Measurements from ENCODE around the gene MGAT4C. TPM values are rescaled to one million over a fixed set of nuclear protein-coding genes. Genes with fewer than 3 reads are reported as not detected.
A peak's percentile ranks its signal among the peaks of the same experiment; 100 is the strongest.

The MGAT4C gene
- total RNA-seq, 1 donor from 2014 or later: 0.47 TPM

DNA sequence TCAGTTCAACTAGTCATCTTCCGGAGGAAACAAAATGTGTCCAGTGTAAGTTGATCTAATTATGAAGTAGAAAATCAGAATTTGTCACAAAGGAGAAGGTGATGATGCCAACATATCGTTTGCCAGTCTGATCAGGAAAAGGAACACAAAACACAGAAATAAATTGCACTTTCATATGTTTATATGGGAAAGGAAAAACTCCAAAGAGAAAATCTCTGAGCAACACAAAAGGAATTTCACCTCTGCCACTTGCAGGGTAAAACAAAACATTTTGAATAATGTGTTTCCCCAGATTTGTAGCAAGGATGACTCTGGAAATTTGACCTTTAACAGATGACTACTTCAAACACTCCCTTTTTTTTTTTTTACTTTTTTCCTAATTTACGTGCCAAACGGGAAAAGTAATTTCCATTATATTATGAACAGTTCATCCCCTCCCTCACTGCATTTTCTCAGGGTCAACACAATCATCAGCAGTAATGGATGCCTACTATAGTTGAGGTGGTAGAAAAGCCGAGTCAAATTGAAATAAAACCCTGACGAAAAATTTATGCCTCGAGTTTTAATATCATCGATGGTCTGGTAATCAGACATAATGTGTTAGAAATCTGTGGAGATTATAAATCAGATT is 25.6 kb downstream of the MGAT4C start:
- DNase-seq (ENCODE audit: extremely low read depth, low read depth, low spot score): peak; percentile 86

DNA sequence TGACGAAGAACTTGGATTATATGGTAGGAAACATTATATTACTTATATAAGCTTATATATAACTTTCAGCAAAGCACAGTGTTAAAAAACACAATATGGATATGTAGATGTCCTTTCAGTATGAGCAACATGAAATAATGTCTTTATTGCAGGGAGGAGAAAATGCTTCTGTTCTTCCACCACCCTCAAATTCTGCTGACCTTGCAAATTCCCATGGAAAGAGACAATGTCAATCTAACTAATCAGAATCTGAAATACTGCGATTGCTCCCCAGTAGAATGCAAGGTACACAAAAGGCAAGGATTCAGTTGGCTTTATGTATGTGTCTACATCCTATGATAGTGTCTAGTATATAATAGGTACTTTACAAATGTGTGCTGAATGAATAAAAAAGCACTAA is 26.4 kb downstream of the MGAT4C start:
- no peak for DNase-seq (ENCODE audit: extremely low read depth, low read depth, low spot score)

DNA sequence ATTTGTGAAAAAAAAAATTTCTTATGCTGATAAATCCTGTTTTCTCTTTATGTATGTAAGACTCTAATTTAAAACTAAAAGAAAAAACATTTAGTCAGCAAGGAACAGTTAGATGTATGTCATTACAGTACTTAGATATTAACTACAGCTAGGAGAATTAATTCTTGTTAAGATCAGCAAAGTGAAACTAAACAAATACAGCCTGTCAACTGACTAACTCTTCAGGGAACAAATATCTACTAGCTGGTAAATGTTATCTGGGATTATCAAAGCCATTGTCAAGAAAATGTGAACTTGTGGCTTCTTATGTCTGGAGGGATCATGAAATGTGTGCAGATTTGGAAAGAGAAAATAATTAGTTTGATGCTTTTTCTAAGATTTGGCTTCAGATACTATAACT is 27.5 kb downstream of the MGAT4C start:
- no peak for DNase-seq (ENCODE audit: extremely low read depth, low read depth, low spot score)

DNA sequence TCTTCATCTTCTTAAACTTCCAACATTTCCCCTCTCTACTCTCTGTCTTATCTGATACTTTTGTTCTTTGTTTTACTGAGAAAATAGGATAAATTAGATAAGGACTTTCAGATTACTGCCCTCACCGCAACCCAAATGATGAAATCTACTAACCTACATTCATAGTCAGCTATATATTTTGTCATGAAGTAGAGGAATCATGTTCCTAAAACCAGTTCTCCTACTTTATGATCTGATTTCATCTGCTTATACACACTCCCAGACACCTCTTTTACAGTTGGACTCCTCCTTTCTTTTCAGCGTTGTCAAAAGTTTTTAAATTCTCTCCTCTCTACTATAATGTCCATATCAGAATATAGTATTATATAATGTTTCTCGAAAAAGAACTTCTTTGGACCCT is 29.7 kb downstream of the MGAT4C start:
- DNase-seq (ENCODE audit: extremely low read depth, low read depth, low spot score): no peak

DNA sequence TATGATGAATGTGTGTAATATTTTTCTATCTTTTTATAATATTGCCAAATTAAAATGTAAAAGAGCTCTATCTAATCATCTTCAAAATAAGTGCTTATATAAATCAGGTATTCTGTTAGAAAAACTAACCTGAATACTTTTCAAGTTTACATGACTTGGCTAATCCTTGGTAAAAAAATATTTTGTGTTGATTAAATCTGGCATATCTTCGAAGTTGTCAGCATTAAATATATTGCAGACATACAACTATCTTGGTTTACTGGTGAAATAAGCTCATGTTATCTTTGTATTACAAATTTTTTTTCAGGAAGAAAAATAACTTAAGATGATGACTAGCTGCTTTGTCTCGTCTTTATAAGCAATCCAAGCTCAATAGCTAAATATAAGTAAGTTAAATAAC is 39.6 kb downstream of the MGAT4C start:
- no peak for DNase-seq (ENCODE audit: extremely low read depth, low read depth, low spot score)

DNA sequence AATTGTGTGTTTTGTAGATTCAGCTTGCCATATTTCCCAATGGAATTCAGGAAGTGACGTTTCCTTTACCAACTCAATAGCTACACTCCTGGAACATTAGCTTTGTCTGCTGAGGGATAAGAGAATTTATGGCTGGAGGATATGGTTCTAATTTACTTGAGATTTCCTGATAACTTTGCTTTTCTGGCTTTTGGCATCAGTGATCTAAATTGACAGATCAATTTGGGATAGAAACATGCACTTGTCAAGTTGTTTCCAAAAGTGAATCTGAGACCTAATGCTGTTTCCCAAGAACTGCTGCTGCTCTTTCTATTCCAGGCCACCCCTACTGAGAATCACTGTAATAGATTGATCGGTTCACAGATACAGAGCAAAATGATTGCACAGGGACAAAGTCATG is 43.2 kb downstream of the MGAT4C start:
- no peak for DNase-seq (ENCODE audit: extremely low read depth, low read depth, low spot score)

DNA sequence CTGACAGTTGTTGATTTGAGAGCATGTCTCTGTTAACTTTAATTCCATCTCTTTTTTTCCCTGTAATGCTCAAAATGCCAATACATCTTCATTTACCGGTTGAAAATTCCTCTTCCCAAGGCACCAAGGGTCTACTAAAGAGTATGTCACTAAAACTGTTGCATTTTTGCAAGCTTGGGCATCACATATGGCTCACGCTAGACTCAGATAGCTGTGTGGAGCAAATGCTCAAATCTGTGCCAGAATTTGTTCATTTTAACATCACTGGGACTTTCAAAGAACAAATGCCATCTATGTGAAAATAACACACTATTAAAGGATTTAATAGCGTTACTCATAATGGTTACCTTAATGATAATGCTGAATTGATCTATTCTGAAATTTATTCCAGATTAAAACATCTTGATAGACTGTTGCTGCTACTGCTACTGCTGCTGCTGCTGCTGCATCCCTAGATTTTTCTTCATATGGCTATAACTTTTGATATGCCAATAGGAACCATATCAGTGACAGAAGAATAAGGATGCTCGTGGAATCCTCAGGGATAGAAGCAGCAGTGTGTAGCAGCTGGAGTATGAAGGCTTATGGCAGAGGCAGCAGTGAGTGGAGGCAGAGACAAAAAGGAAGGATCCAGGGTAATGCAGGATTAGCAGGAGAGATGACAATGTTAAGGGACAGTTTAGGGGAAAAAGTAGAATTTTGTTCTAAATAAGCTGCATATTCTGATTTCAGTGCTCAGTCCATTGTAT is 57.3 kb downstream of the MGAT4C start:
- no peak for DNase-seq (ENCODE audit: extremely low read depth, low read depth, low spot score)

DNA sequence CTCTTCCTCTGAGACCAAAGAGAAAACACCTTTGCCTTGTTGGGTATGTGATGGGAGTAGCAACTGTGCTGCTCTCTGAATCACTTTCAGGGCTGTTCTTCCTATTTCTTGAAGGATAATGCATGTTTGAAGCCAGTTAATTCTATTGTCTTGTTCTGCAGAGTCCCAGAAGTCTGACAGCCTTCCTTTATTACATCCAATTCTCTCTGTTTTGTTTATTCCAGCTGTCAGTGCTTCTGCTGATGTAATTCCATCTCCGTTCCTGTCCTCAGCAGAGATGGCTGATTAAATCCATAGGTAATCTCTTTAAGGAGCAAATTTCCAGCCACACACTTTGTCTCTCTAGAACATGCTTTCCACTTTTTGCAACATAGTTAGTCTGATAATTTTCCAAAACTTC is 59.7 kb downstream of the MGAT4C start:
- DNase-seq (ENCODE audit: extremely low read depth, low read depth, low spot score): no peak

DNA sequence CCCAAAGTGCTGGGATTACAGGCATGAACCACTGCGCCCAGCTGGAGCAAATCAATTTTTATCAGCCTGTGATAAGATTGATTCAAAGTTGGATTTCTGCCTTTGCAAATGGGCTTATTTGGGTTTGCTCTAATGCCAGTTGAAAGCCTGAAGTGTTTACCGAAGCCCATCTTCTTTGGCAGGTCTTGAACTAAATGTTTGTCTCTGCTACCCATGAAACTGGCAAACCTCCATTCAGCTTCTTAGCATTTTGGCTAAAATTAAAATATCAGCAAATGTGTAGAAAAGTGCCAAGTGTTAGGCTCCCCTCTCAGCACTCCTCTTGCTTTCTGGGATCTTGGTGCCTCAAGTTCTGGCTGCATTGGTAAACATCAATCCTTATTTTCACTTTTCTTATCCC is 61.5 kb downstream of the MGAT4C start:
- DNase-seq (ENCODE audit: extremely low read depth, low read depth, low spot score): no peak

DNA sequence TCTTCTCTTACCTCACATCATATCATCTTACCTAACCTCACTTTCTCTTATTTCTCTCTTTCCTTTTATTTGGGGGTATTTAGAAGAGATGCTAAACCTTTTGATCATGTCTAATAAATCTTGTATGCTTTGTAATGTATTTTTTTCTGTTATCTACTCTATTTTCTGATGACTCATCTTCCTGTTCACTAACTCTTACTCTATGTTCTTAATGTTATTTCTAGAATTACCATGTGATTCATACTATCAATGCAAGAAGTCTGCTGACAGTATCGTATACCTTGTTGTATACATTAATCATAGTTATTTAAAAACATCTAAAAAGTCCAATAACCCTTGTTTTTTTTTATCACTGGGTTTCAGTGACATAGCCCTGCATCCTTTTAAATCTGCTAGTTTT is 62.3 kb downstream of the MGAT4C start:
- DNase-seq (ENCODE audit: extremely low read depth, low read depth, low spot score): peak; percentile 10

DNA sequence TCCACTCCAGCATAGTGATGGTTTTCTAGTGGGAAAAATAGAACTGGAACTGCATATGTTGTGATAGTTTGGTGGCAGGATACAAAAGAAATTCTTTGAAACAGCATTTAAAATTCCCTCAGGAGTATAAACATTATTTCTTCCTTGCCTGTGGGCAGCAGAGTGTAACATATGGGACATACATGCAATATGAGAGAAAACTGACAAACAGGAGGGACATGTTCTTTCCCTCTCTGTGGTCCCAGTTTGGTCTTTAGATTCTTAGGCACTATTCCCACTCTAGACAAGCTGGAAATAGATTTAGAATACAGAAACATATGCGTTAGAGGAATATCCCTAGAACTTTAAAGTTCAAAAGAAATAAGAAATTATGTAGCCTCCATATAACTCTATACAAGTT is 68.0 kb downstream of the MGAT4C start:
- DNase-seq (ENCODE audit: extremely low read depth, low read depth, low spot score): no peak

DNA sequence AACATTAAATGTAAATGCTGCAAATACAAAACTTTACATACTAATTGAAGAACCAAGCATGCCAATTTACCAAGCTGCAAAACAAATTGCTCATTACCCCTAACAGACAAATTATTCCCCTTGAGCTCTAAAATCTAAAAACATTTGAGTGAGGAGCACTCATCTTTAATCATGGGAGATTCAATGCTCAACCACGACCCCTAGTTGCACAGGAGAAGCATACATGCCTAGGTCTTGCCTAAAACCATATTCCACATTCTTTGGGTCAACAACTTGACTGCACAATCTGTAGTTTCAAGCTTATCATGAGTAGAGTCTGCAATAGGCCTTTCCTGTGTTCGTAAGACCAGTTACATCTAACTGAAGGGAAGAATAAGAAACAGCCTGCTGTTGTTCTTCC is 69.7 kb downstream of the MGAT4C start:
- no peak for DNase-seq (ENCODE audit: extremely low read depth, low read depth, low spot score)

DNA sequence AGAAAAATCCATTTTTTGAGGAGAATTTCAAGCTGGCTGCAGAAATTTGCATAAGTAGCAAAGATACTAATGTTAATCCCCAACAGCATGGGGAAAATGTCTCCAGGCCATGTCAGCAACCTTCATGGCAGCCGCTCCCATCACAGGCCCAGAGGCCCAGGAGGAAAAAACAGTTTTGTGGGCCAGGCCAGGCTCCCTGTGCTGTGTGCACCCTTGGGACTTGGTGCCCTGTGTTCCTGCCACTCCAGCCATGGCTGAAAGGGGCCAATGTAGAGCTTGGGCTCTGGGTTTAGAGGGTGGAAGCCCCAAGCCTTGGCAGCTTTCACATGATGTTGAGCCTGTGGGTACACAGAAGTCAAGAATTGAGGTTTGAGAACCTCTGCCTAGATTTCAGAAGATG is 76.3 kb downstream of the MGAT4C start:
- no peak for DNase-seq (ENCODE audit: extremely low read depth, low read depth, low spot score)

DNA sequence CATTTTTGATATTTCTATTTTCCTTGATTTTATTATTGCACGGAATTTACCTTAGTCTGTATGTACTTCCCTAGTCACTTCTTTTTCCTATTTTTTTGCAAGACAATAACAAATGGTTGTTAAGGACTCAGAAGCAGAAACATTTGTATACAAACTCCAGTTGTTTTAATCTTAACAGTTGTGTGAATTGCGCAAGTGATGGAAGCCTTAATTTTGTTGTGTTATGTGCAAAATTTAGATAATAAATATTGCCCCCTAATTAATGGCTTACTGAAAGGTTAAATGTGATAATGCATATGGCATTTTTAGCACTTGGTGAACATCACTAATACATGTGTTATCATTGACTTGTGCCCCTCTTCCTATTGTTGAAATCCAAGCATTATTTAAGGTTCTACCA is 82.0 kb downstream of the MGAT4C start:
- no peak for DNase-seq (ENCODE audit: extremely low read depth, low read depth, low spot score)

DNA sequence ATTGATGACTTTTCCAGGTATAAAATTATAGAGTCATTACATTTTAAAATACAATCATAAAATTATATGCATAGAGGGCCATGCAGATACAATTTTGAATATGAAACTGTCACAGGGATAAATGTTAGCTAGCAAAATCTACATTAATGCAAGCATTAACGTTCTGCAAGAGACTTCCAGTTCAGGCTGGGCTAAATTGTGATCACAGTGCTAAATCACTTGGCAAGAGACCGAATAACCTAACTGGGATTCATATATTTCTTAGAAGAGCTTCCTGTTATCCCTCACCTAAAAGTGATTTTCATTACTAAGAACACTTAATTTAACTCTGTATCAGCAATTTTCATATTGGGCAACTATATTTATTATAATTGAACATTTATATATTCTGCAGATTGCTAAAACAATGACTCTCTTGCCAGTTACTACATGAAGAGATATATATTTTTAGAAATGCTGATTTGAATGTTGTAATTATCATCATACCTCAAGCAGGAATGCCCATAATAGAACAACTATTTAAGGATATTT is 83.2 kb downstream of the MGAT4C start:
- DNase-seq (ENCODE audit: extremely low read depth, low read depth, low spot score): no peak

DNA sequence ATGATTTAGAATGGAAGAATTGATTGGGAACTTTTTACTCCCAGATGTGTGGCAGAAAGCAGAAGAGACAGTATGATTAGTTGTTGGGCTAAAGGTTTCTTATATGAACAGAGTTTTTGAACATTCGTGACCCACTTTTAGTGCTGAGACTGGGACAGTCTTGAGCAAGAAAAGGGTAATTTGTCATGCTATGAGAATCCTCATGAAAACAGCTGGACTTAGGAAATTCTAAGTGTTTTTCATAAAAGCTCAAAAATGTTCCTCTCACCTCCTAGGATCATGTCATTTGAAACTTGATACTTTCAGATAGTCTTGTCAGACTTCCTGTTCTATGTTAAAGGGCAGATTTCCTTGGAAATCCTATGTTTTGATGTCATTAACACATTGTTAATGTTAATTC is 86.1 kb downstream of the MGAT4C start:
- no peak for DNase-seq (ENCODE audit: extremely low read depth, low read depth, low spot score)

DNA sequence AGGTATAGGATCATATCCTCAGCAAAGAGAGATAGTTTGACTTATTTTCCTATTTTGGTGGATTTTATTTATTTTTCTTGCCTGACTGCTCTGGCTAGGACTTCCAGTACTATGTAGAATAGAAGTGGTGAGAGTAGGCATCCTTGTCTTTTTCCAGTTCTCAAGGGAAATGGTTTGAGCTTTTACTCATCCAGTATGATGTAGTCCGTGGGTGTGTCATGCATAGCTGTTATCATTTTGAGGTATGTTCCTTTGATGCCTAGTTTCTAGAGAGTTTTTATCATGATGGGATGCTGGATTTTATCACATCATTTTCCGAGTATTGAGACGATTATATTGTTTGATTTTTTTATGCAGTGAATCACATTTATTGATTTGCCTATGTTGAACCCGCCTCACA is 97.2 kb downstream of the MGAT4C start:
- no peak for DNase-seq (ENCODE audit: extremely low read depth, low read depth, low spot score)

DNA sequence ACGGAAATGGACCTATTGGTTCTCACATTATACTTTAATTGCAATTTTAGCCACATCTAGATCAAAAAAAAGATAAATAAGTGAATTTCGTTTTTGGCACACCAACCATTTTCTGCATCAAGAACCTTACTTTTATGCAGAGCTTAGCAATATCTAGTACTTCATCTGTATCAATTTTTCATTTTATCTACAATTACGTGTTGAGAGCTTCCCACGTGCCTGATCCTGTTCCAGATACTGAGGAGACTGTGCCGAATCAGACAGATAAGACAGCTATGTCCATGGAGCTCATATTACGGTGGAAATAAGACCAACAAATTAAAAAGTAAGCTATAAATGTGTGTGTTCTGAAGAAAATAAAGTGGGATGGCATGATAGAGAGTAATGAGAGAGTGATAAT is 101.6 kb downstream of the MGAT4C start:
- DNase-seq (ENCODE audit: extremely low read depth, low read depth, low spot score): no peak

DNA sequence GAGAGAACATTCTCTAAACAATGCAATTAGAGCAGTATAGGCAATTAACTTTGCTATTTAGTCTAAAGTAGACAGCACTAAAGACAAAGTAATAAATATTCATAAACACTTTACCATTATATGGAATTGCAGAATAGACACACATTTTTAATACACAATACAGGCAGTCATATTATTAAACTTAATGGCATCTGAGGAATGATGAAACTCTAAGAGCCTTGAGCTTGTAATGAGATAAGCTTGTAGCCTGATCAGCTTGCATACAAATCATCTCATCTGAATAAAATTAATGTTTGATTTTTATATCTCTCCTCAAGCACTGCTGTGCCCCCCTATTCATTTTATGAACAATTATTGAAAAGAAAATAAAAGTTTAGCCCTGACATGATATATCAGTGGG is 107.6 kb downstream of the MGAT4C start:
- DNase-seq (ENCODE audit: extremely low read depth, low read depth, low spot score): no peak

DNA sequence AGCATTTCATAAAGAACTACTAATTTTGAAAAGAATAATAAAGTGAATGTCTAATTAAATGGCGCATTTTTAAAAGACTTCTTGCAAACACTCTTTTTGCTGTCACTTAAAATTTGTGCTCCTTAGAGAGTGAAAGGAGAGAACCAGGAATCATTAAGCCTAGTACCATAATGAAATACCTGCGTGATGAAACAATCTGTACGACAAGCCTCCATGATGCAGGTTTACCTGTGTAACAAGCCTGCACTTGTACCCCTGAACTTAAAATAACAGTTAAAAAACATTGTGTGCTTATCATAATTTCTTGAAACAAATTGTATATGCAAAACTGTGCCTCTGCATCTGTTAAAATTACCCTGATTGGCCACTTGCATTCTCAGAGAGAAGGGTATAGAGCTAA is 108.1 kb downstream of the MGAT4C start:
- no peak for DNase-seq (ENCODE audit: extremely low read depth, low read depth, low spot score)

DNA sequence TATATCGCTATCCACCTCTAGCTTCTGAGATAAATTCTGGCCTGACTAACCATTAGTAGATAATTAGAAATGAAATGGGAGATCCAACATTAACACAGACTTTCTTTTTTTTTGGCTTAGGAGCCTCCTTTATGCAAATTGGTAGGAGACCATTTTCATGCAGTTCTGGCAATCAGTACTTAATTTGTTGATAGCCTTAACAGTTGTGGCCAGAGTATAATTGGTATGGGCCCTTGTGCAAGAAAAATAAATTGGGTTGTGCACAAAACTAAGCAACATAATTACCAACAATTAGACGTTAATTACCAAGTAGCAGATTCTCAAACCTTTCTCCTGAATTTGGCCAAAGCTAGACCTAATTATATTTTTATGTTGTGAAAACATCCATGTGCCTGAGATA is 111.0 kb downstream of the MGAT4C start:
- no peak for DNase-seq (ENCODE audit: extremely low read depth, low read depth, low spot score)

DNA sequence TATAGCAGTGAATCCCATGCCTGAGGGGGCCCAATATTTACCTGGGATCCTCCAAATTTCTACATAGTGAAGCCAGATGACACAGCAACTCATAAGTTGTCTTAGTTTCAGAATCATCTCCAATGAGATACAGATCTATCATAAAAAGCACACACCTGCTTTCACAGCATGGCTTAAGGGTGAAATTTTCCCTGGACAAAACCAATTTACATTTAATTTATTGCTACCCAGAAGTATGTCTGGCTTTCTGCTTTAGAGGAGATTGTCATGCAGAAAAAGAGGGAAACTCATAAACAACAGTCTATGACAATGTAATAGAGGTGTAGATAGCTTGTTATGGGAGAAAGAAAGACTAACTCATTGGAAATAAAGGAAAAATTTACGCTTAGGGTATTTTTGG is 113.0 kb downstream of the MGAT4C start:
- DNase-seq (ENCODE audit: extremely low read depth, low read depth, low spot score): no peak

DNA sequence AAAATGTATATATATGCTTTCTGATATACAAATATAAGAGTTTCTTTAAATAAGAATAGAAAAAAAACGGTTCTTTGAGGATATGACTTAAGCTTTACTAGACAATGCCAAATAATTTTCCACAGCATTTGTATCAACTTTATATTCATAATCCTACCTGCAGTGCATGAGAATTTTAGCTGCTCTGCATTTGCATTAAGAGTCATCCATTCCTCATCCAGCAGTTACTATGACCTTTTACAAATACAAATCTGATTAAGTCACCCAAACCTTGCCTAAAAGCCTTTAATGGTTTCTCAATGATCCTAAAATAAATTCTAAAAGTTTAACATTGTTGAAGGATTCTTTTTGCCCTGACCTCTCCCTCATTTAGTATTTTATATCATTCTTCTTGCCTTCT is 116.5 kb downstream of the MGAT4C start:
- DNase-seq (ENCODE audit: extremely low read depth, low read depth, low spot score): no peak
